SK-N-SH (cell line): ENCODE results near the gene DEFB108B. TPM values are rescaled to one million over a fixed set of nuclear protein-coding genes. Genes with fewer than 3 reads are reported as not detected.
"Not testable (repeated sequence)": the region's sequence is repeated elsewhere in the genome, so short reads cannot be mapped to it uniquely, and the experiment has no call there.

Source experiments
- CTCF ChIA-PET: fragments of 300-600, 350-600 bp; formaldehyde crosslinking; extraction: SDS; loops from one replicate; lab custom pipeline; 2021; lab: Yijun Ruan, JAX
- POLR2A ChIA-PET: fragments of 350-600 bp; sonication (Branson Sonifier 250); formaldehyde crosslinking; extraction: SDS; loops from one replicate; lab custom pipeline; 2020; ENCODE audit warnings: antibody characterized with exemption, inconsistent platforms; lab: Yijun Ruan, JAX
- DNase-seq: peaks from one replicate; pipeline ENCODE4 v3.0.0; 2012
- H2AFZ ChIP-seq: fragments of 200-600 bp; sonication (generic); 2 replicates; pipeline ENCODE4 v1.8.1; 2016; ENCODE audit warnings: antibody characterized with exemption, mild to moderate bottlenecking, low read depth
- H3F3A ChIP-seq: fragments of 200-600 bp; sonication (generic); replicated peaks from 2 replicates; pipeline ENCODE3; 2016; ENCODE audit warnings: antibody characterized with exemption, mild to moderate bottlenecking; ENCODE audit not compliant: insufficient read depth
- H3K27ac ChIP-seq, 2 experiments: fragments of 200-500 bp in 1 of 2; fragments of 200-600 bp in 1 of 2; sonication (Bioruptor generic) in 1 of 2; sonication (generic), shearing (Covaris generic) in 1 of 2; 2 replicates each; pipeline versions ENCODE4 v1.5.1 to v1.6.1; 2014 to 2016; ENCODE audit warnings: low read depth in 2 of 2, inconsistent platforms in 1 of 2, low read length in 1 of 2, mild to moderate bottlenecking in 1 of 2, mixed read lengths in 1 of 2
- H3K27me3 ChIP-seq: fragments of 200-600 bp; sonication (generic), shearing (Covaris generic); 2 replicates; pipeline ENCODE4 v1.6.1; 2016; ENCODE audit warnings: mixed run types; ENCODE audit not compliant: insufficient read depth
- H3K36me3 ChIP-seq, 2 experiments: fragments of 200-500 bp in 1 of 2; fragments of 200-600 bp in 1 of 2; sonication (Bioruptor generic) in 1 of 2; sonication (generic) in 1 of 2; replicated peaks in 1 of 2; 2 replicates each; pipeline versions ENCODE3 to v1.5.1; 2014 to 2016; ENCODE audit warnings: low read length in 1 of 2, mild to moderate bottlenecking in 1 of 2; ENCODE audit not compliant: insufficient read depth in 2 of 2, control insufficient read depth in 1 of 2
- H3K4me1 ChIP-seq, 2 experiments: fragments of 200-500 bp in 1 of 2; fragments of 200-600 bp in 1 of 2; sonication (Bioruptor generic) in 1 of 2; sonication (generic), shearing (Covaris generic) in 1 of 2; 2 replicates each; pipeline versions ENCODE4 v1.5.1 to v1.6.1; 2014 to 2016; ENCODE audit warnings: low read depth in 1 of 2, low read length in 1 of 2, mixed run types in 1 of 2; ENCODE audit not compliant: insufficient read depth in 2 of 2, control insufficient read depth in 1 of 2
- H3K4me2 ChIP-seq: fragments of 200-600 bp; sonication (generic), shearing (Covaris generic); 2 replicates; pipeline ENCODE4 v1.6.1; 2017; ENCODE audit warnings: mixed run types
- H3K4me3 ChIP-seq, 2 experiments: fragments of 200-500 bp in 1 of 2; fragments of 200-600 bp in 1 of 2; sonication (Bioruptor generic) in 1 of 2; sonication (generic), shearing (Covaris generic) in 1 of 2; 2 replicates each; pipeline versions ENCODE4 v1.5.1 to v1.8.1; 2014 to 2016; ENCODE audit warnings: low read depth in 2 of 2, inconsistent platforms in 1 of 2, low read length in 1 of 2, mild to moderate bottlenecking in 1 of 2, mixed read lengths in 1 of 2, moderate library complexity in 1 of 2
- H3K79me2 ChIP-seq: fragments of 200-600 bp; sonication (generic); 2 replicates; pipeline ENCODE4 v1.8.1; 2017; ENCODE audit warnings: mild to moderate bottlenecking; ENCODE audit not compliant: insufficient read depth
- H3K9ac ChIP-seq: fragments of 200-600 bp; sonication (generic); 2 replicates; pipeline ENCODE4 v1.6.1; 2017; ENCODE audit warnings: mixed run types
- H3K9me2 ChIP-seq: fragments of 200-600 bp; sonication (generic); 2 replicates; pipeline ENCODE4 v1.6.1; 2017; ENCODE audit warnings: mixed run types
- H3K9me3 ChIP-seq: fragments of 200-600 bp; sonication (generic); 2 replicates; pipeline ENCODE4 v1.6.1; 2017; ENCODE audit warnings: mixed run types, mild to moderate bottlenecking, moderate library complexity
- H4K20me1 ChIP-seq: fragments of 200-600 bp; sonication (generic); 2 replicates; pipeline ENCODE4 v1.6.1; 2017; ENCODE audit warnings: mild to moderate bottlenecking, mixed run types; ENCODE audit not compliant: insufficient read depth
- WGBS: methylation state at CpG from one replicate; pipeline ENCODE4 v1.1.6; 2017; ENCODE audit warnings: low lambda C conversion rate; 5-methylcytosine and 5-hydroxymethylcytosine counted together
- polyA plus RNA-seq, 3 experiments: library from polyadenylated mRNA; depleted of rRNA; stranded (reverse); fragments of >200 nt; gene quantifications; 2 replicates each; pipeline ENCODE4 v1.2.3, GENCODE V29; 2012
- small RNA-seq, 7 experiments: library from RNA; depleted of rRNA; stranded (forward); fragments of <200 nt; gene quantifications; one replicate each; pipeline ENCODE3, GENCODE V24; 2012

DEFB108B gene
- polyA plus RNA-seq, 1 of the 3 experiments (the other 2 are of a cell fraction), result not detected

GRCh38 chr11:71876262-71876661, 43.3 kb downstream of the DEFB108B start:
- POLR2A ChIA-PET, result not testable (repeated sequence)

GRCh38 chr11:71878059-71878458, 45.1 kb downstream of the DEFB108B start, which contains the start of gene DEFB131B:
Gene DEFB131B (plus strand): TSS chr11:71878453. CDS start chr11:71878453, 0 bp downstream.
- WGBS, result 76% methylated on average over 1 of the region's 1 CpG
- CTCF ChIA-PET, H3K9me2 ChIP-seq, H3K4me3 ChIP-seq, H3K4me2 ChIP-seq, H2AFZ ChIP-seq, H3K4me1 ChIP-seq, DNase-seq, H3F3A ChIP-seq, POLR2A ChIA-PET, H3K79me2 ChIP-seq, H3K36me3 ChIP-seq, H3K9me3 ChIP-seq, H3K27me3 ChIP-seq, H3K9ac ChIP-seq, H3K27ac ChIP-seq, H4K20me1 ChIP-seq: not testable (repeated sequence)

More at GRCh38 chr11:71876262-71876661, 43.3 kb downstream of the DEFB108B start:
- CTCF ChIA-PET, H3K4me2 ChIP-seq, DNase-seq, H3K9me2 ChIP-seq, H3K9ac ChIP-seq, H3K27me3 ChIP-seq, H3F3A ChIP-seq, H3K79me2 ChIP-seq, H3K4me3 ChIP-seq, H4K20me1 ChIP-seq, H3K4me1 ChIP-seq, H3K9me3 ChIP-seq, H3K27ac ChIP-seq, H3K36me3 ChIP-seq, H2AFZ ChIP-seq: not testable (repeated sequence)
- WGBS, result 64% methylated on average over 2 of the region's 2 CpGs

- DNase-seq, CTCF ChIA-PET: not testable (repeated sequence)
Observed at GRCh38 chr11:71885806-71886205, 52.8 kb downstream of the DEFB108B start.

More at GRCh38 chr11:71885806-71886205, 52.8 kb downstream of the DEFB108B start:
- H3K79me2 ChIP-seq, H3F3A ChIP-seq, H3K4me2 ChIP-seq, H3K27me3 ChIP-seq, H3K9ac ChIP-seq, H3K4me1 ChIP-seq, H3K4me3 ChIP-seq, H2AFZ ChIP-seq, H3K9me2 ChIP-seq, H3K36me3 ChIP-seq, H3K27ac ChIP-seq, H4K20me1 ChIP-seq, POLR2A ChIA-PET, H3K9me3 ChIP-seq: not testable (repeated sequence)
- 93% methylated on average over 12 of the region's 12 CpGs for WGBS

Small RNAs within 50 kb of the gene (small RNA-seq; reads per million reads assigned to genes)
- gene RNA5SP342, result 0 reads per million in 7 experiments

Other genes starting within 250 kb of the DEFB108B start
- not detected in 2 replicates for gene DEFB131B, start 45.3 kb downstream of the DEFB108B start, polyA plus RNA-seq (2012; rRNA removed)
- 3.4 and 4.5 TPM in 2 replicates for gene XNDC1N, start 95.4 kb downstream of the DEFB108B start, polyA plus RNA-seq (2012; rRNA removed)
- gene RNF121, start 95.8 kb downstream of the DEFB108B start, polyA plus RNA-seq (2012; rRNA removed), result 49.5 and 67.5 TPM in 2 replicates
- gene IL18BP, start 165.7 kb downstream of the DEFB108B start, polyA plus RNA-seq (2012; rRNA removed), result 5.0 and 6.8 TPM in 2 replicates
- 111 TPM in 2 replicates for gene NUMA1, start 247.3 kb downstream of the DEFB108B start, polyA plus RNA-seq (2012; rRNA removed)
- gene LRRC51, start 247.7 kb downstream of the DEFB108B start, polyA plus RNA-seq (2012; rRNA removed), result 7.3 and 8.0 TPM in 2 replicates